ENCODE data around the gene MAP2K3.
"Not testable (repeated sequence)": the region's sequence is repeated elsewhere in the genome, so short reads cannot be mapped to it uniquely, and the experiment has no call there.

GRCh38 chr17:21340407-21340806 is 55.9 kb downstream of the MAP2K3 start:
- TF ChIP-seq POLR2A (IDR thresholded peaks at IDR 0.05); CTCF (IDR thresholded peaks at IDR 0.05 in 4 of 5, conservative IDR thresholded peaks at IDR 0.05 in 1 of 5): not testable (repeated sequence)

All from gastrocnemius medialis (tissue), 4 donors.